Measurements from ENCODE around the gene ENPP7.
"Not testable (repeated sequence)": the region's sequence is repeated elsewhere in the genome, so short reads cannot be mapped to it uniquely, and the experiment has no call there.

The ENPP7 gene

DNA sequence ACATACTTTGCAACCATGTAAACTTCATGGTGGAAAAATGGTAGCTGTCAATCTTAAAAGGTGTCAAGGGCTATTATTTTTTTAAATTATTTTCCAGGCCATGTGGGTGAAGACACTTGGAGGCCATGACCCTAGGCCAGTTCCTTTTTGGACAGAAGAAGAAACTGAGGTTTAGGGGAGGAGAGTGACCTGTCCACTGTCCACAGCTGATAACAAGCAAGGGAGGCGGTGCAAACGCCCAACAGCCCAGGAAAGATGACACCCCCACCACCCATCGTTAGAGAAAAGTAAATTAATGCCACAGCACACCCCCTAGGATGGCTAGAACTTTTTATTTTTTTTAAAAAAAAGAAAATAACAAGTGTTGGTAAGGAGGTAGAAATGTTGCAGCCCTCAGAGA lies 19.2 kb downstream of the ENPP7 start:
- no peak for DNase-seq (ENCODE audit: low read depth)

DNA sequence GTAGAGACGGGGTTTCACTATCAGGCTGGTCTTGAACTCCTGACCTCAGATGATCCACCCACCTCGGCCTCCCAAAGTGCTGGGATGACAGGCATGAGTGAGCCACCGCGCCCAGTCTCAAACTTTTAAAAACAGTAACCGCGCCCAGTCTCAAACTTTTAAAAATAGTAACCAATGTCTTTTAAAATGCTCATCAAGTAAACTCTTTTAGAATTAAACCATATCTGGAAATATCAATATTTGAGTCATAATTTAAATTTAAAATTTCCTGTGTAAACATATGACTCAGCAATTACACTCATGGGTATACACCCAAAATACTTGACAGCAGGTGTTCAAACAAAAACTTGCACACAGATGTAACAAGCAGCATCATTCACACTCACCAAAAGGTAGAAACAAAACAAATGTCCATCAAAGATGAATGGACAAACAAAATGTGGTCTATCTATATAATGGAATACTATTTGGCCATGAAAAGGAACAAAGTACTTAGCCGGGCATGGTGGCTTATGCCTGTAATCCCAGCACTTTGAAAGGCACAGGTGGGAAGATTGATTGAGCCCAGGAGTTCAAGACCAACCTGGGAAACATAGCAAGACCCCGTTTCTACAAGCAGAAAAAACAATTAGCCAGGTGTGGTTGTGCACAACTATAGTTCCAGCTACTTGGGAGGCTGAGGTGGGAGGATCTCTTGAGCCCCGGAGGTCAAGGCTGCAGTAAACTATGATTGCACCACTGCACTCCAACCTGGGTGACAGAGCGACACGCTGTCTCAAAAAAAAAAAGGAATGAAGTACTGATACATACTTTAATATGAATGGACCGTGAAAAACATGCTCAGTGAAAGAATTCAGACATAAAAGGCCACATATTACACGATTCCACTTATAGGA lies 20.2 kb downstream of the ENPP7 start:
- no peak for DNase-seq (ENCODE audit: low read depth)

DNA sequence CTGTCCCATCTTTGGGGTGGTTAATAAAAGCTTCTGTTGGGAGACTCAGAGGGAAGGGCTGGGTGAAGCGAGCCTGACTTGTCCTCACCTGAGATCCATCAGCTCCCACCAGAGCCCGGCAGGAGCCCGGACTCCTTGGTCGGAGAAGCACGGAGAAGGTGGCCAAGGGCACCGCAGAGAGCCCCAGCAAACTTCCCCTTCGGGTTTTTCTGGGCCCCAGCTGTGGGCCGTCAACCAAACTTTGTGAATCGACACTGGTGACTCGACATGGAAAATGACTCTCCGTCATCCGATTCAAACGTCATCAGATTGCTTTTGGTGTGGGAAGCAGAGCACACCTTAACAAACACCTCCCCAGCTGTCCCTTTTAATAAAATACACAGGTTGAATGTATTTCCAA lies 21.4 kb downstream of the ENPP7 start:
- DNase-seq (ENCODE audit: low read depth): no peak

DNA sequence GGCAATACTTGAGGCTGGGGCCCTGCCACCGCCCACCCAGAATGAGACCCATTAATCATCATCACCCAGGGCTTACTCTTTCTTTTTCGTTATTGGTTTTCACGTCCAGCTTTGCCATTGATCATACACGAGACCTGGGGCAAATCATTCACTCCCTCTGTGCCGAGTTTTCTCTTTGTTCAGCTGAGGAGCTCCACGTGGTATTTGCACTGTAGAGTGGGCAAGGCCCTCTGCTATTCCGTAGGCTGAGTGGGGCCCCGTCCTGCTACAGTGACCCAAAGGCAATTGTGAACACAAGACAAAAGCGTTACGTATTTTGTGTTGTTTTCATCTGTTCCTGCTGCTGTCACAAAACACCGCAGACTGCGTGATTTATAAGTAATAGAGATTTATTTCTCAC lies 23.6 kb downstream of the ENPP7 start:
- no peak for DNase-seq (ENCODE audit: low read depth)

DNA sequence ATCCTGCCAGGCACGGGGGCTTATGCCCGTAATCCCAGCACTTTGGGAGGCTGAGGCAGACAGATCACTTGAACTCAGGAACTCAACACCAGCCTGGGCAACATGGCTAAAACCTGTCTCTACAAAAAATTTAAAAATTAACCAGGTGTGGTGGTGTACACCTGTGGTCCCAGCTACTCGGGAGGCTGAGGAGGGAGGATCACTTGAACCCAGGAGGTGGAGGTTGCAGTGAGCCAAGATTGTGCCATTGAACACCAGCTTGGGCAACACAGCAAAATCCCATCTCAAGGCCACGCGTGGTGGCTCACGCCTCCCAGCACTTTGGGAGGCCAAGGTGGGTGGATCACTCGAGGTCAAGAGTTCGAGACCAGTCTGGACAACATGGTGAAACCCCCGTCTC lies 24.2 kb downstream of the ENPP7 start:
- not testable (repeated sequence) for DNase-seq (ENCODE audit: low read depth)

DNA sequence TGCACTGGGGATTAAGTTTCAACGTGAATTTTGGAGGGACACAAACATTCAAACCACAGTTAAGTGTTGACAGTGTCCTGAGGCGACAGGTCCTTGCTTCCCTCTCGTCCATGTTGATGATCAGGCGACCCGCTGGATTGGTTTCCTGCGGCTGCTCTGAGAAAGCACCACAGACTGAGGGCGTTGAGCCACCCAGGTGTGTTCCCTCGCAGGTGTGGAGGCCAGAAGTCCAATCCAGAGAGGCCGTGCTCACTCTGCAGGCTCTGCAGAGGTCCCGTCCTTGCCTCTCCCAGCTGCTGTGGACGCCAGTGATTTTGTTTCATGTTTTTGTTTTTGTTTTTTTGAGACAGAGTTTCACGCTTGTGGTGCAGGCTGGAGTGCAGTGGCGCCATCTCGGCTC lies 24.8 kb downstream of the ENPP7 start:
- no peak for DNase-seq (ENCODE audit: low read depth)

DNA sequence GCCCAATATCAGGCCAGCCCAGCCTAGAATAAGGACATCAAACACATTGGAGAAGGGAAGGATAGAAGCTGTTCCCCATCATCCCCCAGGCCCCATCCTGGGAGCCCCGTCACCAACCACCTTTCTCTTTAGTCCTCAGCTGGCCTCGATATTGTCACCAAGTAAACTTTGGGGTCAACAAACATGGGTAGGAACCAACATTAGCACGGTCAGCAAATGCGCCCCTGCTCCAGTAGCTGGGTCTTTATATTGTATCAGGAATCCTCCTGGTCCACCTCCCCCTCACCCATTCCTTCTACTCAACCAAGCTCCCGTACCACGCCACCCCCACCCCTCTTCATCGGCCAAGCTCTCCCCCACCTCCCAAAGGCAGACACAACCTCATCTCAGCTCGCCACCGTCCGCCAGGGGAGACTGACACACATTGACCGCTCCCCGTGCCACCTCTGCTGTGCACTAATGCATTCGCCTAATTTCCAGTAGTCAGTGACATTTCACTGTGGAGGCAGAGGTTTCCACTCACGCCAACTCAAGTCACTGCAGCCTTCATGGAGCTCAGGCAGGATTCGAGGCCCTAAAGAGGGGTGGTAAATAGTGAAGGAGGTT lies 26.5 kb downstream of the ENPP7 start:
- no peak for DNase-seq (ENCODE audit: low read depth)

DNA sequence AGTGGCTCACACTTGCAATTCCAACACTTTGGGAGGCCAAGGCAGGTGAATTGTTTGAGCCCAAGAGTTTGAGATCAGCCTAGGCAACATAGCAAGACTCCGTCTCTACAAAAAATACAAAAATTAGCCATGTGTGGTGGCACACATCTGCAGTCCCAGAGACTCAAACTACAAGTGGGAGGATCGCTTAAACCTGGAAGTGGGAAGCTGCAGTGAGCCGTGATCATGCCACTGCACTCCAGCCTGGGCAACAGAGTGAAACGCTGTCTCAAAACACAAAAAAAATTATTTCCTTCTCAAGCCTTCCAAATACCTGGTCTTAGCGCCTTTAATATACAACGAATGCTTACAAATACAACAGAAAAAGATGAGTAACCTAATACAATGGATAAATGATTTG lies 27.5 kb downstream of the ENPP7 start:
- no peak for DNase-seq (ENCODE audit: low read depth)

DNA sequence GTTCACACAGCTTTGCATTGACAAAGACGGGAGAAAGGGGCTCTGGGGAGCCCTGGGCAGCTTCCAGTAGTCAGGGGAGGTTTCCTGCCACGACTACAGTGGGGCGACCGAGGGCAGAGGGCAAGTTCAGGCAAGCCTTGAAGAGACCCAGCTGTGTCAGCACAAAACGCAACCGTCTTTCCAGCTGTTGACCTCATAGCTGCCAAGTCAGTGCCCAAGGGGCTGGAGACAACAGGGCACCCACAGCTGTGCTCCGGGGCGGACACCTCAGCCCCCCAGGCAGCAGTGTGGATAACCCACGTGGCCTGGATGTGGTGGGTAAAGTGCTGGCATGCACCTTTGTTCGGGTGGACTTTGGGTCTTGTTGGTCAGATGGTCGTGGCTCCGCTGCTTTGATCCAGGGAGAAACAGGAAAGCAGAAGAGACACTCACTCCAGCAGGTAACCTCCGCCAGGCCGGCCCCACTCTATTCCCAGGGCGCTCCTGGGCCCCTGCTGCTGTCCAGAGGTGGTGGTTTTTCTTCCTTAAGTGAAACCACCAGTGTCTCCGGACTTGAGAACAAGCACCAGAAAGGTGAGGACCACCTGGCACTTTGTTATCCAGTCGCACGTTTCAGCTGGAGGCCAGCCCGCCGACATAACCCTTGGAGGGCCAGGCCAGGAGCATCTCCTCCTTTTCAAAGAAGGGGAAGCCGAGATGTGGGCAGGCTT lies 29.6 kb downstream of the ENPP7 start:
- DNase-seq (ENCODE audit: low read depth): no peak

DNA sequence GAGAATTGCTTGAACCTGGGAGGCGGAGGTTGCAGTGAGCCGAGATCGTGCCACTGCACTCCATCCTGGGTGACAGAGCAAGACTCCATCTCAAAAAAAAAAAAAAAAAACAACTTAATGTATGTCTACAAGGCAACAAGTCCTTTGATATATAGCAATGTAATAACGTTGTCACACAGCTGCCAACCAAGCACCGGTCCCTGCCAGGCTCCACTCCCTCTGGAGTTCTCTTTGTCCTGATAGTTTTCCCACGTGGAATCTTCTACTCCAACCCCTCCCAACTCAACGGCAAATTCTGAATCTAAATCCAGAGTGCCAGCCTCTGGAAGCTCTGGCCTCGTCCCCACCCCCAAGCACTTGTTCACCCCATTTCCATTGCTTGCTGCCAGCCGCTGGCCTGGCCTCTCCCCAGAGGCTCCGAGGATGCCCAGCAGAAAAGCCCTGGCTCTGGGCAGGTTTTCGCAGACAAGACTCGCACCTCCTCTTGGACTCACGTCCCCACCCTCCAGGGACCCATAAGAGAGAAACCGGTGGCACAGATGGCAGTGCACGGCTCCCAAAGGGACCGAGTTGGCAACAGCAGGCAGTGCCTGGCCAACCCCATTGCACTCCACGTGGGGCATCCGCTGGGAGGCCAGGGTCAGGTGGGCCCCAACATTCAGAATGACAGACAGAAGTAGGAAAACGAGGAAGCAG lies 31.3 kb downstream of the ENPP7 start:
- DNase-seq (ENCODE audit: low read depth): no peak

DNA sequence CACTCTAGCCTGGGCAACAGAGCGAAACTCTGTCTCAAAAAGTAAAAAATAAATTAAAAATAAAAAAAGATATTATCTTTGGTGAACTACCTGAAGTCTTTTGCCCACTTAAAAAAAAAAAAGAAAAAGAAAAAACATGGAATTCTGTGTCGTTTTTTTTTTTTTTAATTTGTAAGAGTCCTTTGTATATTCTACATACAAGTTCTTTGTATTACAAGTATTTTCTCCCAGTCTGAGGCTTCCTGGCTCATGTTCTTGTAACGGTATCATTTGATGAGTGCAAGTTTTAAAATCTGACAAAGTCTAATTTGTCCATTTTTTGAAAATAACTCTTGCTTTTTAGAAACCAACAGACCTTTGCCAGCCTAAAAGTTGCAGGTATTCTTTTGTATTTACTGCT lies 35.0 kb downstream of the ENPP7 start:
- DNase-seq (ENCODE audit: low read depth): no peak

DNA sequence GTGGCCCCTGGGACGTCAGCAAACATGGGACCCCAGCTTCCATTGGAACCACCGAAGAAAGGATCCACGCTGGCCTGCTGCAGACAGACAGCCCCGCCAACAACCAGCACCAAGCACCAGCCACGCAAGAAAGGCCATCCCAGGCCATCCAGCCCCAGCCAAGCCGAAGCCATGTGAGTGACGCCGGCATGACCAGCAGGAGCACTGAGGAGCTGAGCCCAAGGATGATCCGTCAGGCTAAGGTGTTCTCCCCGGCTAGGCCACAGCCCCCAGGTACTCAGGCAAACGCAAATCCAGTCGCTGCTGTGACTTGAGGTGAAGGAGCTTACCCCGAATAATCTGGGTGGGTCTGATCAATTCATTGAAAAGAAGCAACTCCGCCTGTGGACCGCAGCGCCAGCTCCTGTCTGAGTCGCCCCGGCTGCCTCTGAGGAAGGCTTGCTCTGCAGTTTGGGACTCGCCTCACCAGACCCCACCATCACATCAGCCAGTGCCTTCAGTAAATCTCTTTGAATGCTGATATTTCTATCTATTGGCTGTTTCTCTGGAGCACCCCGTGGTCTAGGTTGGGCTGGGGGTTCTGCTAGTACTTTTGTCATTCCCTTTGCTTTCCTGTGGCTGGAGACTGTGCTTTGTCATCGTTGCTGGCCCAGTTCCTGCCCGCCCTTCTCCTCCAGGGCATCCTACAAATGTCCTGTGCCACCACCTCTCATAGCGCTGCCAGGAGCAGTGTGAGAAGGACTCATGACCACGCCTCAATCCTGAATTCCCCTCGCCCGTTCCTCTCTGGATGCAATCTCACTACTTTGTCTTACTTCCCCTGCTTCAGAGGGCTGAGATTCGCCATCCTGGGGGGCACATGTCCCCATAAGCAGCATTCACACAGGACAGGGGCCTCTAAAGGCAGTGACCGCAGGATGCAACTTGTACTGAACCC lies 39.1 kb downstream of the ENPP7 start:
- DNase-seq (ENCODE audit: low read depth): no peak

DNA sequence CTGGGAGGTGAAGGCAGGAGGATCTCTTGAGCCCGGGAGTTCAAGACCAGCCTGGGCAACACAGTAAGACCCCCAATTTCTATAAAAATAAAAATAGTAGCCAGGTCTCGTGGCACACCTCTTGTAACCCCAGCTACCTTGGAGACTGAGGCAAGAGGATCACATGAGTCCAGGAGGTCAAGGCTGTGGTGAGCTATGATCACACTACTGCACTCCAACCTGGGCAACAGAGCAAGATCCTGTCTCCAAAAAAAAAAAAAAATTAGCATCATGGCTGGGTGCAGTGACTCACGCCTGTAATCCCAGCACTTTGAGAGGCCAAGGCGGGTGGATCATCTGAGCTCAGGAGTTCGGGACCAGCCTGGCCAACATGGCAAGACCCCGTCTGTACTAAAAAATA lies 40.5 kb downstream of the ENPP7 start:
- DNase-seq (ENCODE audit: low read depth): no peak

DNA sequence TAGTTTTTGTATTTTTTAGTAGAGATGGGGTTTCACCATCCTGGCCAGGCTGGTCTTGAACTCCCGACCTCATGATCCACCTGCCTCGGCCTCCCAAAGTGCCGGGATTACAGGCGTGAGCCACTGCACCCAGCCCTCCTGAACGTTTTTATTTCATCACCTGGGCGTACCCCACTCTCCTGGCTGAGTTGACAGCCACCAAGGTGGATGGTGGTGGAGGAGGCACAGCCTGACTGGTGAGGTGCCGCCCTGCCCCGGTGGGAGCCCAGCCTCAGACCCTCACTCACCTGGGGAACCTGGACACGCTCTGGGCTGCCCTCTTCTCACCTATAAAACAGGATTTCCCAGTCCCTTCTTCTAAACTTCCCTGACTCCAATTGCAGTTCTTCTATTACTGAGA lies 42.0 kb downstream of the ENPP7 start:
- not testable (repeated sequence) for DNase-seq (ENCODE audit: low read depth)

DNA sequence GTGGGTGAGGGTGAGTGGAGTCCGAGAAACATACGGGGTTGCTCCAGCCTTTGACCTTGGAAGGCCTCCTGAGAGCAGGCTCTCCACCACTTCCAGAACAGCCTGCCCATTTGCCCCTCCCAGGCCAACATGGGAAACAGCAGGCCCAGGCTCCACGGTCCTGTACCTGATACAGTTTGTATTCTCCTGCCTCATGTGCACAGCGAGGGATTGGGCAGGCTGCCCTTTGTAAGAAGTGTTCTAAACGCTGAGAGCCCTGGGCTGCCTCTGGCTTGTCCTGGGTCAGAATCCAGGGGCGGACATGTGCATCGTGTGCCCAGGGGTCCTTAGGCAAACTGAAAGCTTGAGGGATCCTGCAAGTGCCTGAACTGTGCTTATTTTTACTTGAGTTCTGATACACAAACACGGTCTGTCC lies 43.8 kb downstream of the ENPP7 start:
- no peak for DNase-seq (ENCODE audit: low read depth)

DNA sequence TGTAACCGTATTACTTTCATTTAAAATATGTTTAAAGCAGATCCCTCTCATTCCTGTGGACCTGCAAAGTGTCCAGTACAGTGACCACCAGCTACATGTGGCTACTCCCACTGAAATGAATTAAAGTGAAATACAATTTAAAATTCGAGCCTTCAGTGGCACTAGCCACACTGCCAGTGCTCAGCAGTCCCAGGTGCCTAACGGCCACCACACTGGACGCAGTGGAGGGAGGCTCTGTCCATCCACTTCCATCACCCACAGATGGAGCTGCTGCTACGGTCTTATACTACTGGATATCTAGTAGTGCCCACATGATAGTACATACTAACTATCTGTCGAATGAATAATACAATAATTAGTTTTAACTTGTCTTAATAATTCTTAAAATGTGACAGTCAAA lies 44.9 kb downstream of the ENPP7 start:
- DNase-seq (ENCODE audit: low read depth): no peak

DNA sequence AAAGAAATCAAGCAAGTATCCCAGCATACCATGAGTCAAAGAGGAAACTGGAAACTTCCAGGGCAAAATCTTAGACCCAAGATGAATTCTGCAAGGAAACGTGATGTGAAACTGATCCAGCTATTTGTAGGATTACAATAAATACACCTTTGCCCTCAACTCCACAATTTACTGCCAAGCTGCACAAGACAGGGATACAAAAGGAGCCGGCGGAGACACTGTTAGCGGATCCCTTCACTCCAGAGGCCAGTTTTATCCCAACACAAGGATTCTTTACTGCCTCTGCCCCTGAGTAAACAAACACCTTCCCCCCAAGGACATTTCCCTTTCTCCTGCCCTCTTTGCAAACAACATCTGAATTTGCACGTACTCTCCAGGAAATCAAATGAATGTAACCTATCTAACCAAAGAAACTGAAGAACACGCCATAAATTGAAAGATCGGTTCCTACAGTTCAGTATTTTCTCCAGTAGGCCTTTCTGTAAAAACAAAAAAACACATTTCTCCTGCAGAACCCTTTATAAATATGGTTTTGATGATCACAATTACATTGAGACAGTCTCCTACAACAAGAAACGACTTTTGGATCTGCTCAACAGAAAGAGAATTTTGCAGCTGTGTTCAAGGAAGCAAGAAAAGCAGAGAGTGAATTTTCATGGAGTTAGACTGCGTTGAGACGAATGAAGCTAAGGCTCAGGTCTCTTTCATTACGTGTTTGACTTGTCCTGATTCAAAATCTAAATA lies 45.8 kb downstream of the ENPP7 start:
- no peak for DNase-seq (ENCODE audit: low read depth)

DNA sequence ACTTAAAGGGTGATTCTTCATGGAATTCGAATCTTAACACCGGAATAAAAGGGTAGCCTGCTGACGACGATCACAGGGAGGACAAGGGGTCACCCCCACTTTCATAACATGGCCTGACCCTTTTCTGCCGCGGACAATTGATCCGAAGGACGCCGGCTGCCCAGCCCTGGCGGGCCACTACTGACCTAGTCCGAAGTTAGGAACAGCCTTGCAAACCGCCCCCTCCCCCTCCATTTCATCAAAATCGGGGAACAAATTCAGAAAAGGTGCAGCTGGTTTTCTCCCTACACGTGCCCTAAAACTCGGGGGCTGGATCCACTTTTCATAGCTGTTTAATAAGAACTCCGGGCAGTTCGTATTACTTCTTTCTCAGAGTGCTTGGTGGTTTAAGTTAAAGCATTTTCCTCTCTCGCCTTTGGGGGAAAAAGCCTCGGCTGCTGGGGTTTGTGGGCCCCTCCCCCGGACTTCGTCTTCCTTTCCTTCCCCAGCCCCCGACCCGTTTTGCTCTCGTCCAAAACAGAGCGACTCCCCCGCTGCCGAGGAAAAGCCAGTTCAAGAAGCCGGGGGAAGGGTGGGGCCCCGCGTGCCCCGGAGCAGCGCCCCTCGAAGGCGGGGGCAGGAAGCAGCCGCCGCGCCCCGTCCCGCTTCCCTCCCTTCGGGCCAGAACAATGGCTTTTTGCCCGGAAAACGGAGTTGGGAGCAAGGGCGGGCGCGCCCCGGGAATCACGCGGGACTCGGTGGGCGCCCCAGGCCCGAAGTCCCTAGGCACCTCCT lies 46.6 kb downstream of the ENPP7 start:
- DNase-seq (ENCODE audit: low read depth): no peak

DNA sequence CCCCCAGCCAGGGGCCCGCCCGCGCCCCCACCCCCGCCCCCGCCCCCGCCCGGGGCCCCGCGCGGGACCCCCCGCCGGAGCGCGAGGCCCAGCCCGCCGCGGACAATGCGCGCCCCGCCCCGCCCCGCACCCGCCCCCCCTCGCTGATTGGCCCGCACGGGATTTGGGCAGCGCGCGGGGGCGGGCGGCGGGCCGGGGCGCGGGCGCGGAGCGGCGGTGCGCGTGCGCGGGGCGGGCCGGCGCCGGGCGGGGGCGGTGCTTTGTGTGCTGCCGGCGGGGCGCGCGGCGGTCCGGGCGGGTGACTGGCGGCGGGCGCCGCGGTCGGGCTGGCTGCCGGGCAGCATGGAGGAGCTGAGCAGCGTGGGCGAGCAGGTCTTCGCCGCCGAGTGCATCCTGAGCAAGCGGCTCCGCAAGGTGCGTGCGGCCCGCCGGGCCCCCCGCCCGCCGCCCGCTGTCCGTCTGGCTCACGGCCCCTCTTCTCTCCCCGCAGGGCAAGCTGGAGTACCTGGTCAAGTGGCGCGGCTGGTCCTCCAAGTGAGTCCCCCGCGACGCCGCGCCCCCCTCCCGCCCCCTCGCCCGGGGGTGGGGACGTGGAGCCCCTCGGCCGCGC lies 47.3 kb downstream of the ENPP7 start, which contains the start of gene CBX2:
Gene CBX2 (plus strand): TSS at position 255 of the 610 bp plus-strand sequence. CDS start 88 bp downstream, at position 343.
- no peak for DNase-seq (ENCODE audit: low read depth)
